Measurements from ENCODE around the gene NR6A1. TPM values are rescaled to one million over a fixed set of nuclear protein-coding genes. Genes with fewer than 3 reads are reported as not detected.
A peak's percentile ranks its signal among the peaks of the same experiment; 100 is the strongest.

NR6A1 gene
- total and polyA plus RNA-seq, 2 experiments from 2014 or later: 0.16 TPM; not detected in 1

DNA sequence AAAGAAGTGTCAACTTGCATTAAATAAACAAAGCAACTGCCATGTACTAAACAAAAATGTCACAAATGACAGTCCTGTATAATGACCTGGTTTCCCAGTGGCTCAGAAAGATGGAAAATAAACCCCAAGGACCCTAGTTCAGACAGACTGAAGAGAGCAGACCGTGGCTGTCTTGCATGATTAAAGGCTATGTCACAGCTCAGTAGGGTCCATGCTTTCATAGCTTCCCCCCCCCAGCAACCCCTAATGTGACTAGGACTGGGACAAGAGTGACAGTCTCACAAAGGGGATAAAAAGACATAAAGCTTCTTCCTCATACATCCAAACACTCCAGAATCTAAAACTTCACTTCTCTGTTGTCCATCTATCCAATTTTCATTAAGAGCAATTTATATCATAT is 113.6 kb downstream of the NR6A1 start:
- in situ Hi-C loops (cut with MboI): no loop called here
- no peaks in the 10 kb centered on the region for H3K27me3 ChIP-seq (replicated peaks; ENCODE audit: insufficient read depth)
- H3K9me2 ChIP-seq (ENCODE audit: insufficient read depth): no peaks in the 10 kb centered on the region
- peak overlapping the region; percentile 95 for H3K27ac ChIP-seq
- H3K4me2 ChIP-seq (ENCODE audit: unreplicated experiment): peak overlapping the region; percentile 94
- peak overlapping the region; percentile 96; the same call in 1 of the 2 replicates for H3K9ac ChIP-seq
- peaks cover 27% of the 10 kb centered on the region for H3K4me1 ChIP-seq (ENCODE audit: insufficient read depth)
- no peak for DNase-seq
- 63 to 79% methylated on average over 1 of the region's 1 CpG for WGBS, 2 experiments (ENCODE audit: low coverage in 1 of 2, low lambda C conversion rate in 2 of 2, missing lambda C conversion rate in 2 of 2)
- no peaks in the 10 kb centered on the region for H3K36me3 ChIP-seq (ENCODE audit: low read depth)
- TF ChIP-seq EZH2phosphoT487 (IDR thresholded peaks at IDR 0.05; ENCODE audit: insufficient read depth, low read depth) (no peak), EZH2 (IDR thresholded peaks at IDR 0.05; ENCODE audit: insufficient read depth, poor library complexity, severe bottlenecking) (no peak)
- H3K4me3 ChIP-seq: no peak overlapping the region
- H2AFZ ChIP-seq: peak overlapping the region; percentile 28; the same call in 1 of the 2 replicates
- H3K9me3 ChIP-seq (ENCODE audit: low read depth): no peaks in the 10 kb centered on the region
- H3F3A ChIP-seq (ENCODE audit: insufficient read depth): peaks cover 50% of the 10 kb centered on the region
- H4K20me1 ChIP-seq (ENCODE audit: insufficient read depth): no peaks in the 10 kb centered on the region
- H3K79me2 ChIP-seq (ENCODE audit: insufficient read depth): peaks cover 26% of the 10 kb centered on the region

DNA sequence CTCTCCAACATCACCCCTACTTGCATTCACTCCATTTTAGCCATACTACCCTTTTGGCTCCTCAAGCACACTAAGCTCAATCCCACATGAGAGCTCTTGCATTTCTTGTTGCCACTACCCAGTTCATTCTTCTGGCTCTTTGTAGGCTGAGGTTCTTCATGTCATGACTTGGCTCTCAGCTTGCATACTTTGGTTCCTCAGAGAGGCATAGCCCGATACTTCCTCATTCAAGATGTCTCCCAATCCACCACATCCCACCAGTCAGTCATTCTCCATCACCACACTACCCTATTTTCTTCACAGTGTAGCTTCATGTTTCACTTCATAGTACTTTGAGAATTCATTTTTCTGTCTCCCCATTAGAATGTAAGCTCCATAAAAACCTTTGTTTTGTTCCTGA is 116.7 kb downstream of the NR6A1 start:
- no peaks in the 10 kb centered on the region for H4K20me1 ChIP-seq (ENCODE audit: insufficient read depth)
- peaks cover 40% of the 10 kb centered on the region for H3F3A ChIP-seq (ENCODE audit: insufficient read depth)
- no peak overlapping the region for H3K27ac ChIP-seq
- H2AFZ ChIP-seq: no peak overlapping the region
- in situ Hi-C loops (cut with MboI): no loop called here
- peak; percentile 50 for DNase-seq
- no peak overlapping the region for H3K4me2 ChIP-seq (ENCODE audit: unreplicated experiment)
- H3K9me2 ChIP-seq (ENCODE audit: insufficient read depth): no peaks in the 10 kb centered on the region
- H3K36me3 ChIP-seq (ENCODE audit: low read depth): no peaks in the 10 kb centered on the region
- no peak overlapping the region for H3K4me3 ChIP-seq
- H3K9me3 ChIP-seq (ENCODE audit: low read depth): no peaks in the 10 kb centered on the region
- H3K9ac ChIP-seq: no peak overlapping the region
- TF ChIP-seq EZH2 (IDR thresholded peaks at IDR 0.05; ENCODE audit: insufficient read depth, poor library complexity, severe bottlenecking) (no peak), EZH2phosphoT487 (IDR thresholded peaks at IDR 0.05; ENCODE audit: insufficient read depth, low read depth) (no peak)
- peaks cover 33% of the 10 kb centered on the region for H3K4me1 ChIP-seq (ENCODE audit: insufficient read depth)
- WGBS, 2 experiments (ENCODE audit: low coverage in 1 of 2, low lambda C conversion rate in 2 of 2, missing lambda C conversion rate in 2 of 2): 92 to 100% methylated on average over 1 of the region's 1 CpG
- H3K27me3 ChIP-seq (replicated peaks; ENCODE audit: insufficient read depth): no peaks in the 10 kb centered on the region
- H3K79me2 ChIP-seq (ENCODE audit: insufficient read depth): no peaks in the 10 kb centered on the region

- H3K36me3 ChIP-seq (ENCODE audit: low read depth): no peaks in the 10 kb centered on the region
- in situ Hi-C loops (cut with MboI): no loop called here
- no peak overlapping the region for H3K4me3 ChIP-seq
- no peaks in the 10 kb centered on the region for H4K20me1 ChIP-seq (ENCODE audit: insufficient read depth)
- H3K4me2 ChIP-seq (ENCODE audit: unreplicated experiment): peak overlapping the region; percentile 38
- no peaks in the 10 kb centered on the region for H3K9me2 ChIP-seq (ENCODE audit: insufficient read depth)
- H3K79me2 ChIP-seq (ENCODE audit: insufficient read depth): no peaks in the 10 kb centered on the region
- H3F3A ChIP-seq (ENCODE audit: insufficient read depth): peaks cover 29% of the 10 kb centered on the region
- H3K9ac ChIP-seq: peak overlapping the region; percentile 67
- peaks cover 30% of the 10 kb centered on the region for H3K4me1 ChIP-seq (ENCODE audit: insufficient read depth)
- TF ChIP-seq EZH2 (IDR thresholded peaks at IDR 0.05; ENCODE audit: insufficient read depth, poor library complexity, severe bottlenecking) (no peak), EZH2phosphoT487 (IDR thresholded peaks at IDR 0.05; ENCODE audit: insufficient read depth, low read depth) (0 out of 2 replicates have a peak, but pooled peaks have one; percentile 25)
- no peaks in the 10 kb centered on the region for H3K9me3 ChIP-seq (ENCODE audit: low read depth)
- H2AFZ ChIP-seq: no peak overlapping the region
- peak; percentile 99 for DNase-seq
- peak overlapping the region; percentile 88 for H3K27ac ChIP-seq
- 17 to 24% methylated on average over 3 of the region's 3 CpGs for WGBS, 2 experiments (ENCODE audit: low coverage in 1 of 2, low lambda C conversion rate in 2 of 2, missing lambda C conversion rate in 2 of 2)
- no peaks in the 10 kb centered on the region for H3K27me3 ChIP-seq (replicated peaks; ENCODE audit: insufficient read depth)
Measured at GRCh38 chr9:124652615-124653393, 118.3 kb downstream of the NR6A1 start.

GRCh38 chr9:124652203-124652602 is 118.9 kb downstream of the NR6A1 start:
- Histone ChIP-seq H3K79me2 (ENCODE audit: insufficient read depth) (no peaks in the 10 kb centered on the region), H3F3A (ENCODE audit: insufficient read depth) (peaks cover 23% of the 10 kb centered on the region), H3K9me2 (ENCODE audit: insufficient read depth) (no peaks in the 10 kb centered on the region), H3K9ac (peak overlapping the region; percentile 67), H4K20me1 (ENCODE audit: insufficient read depth) (no peaks in the 10 kb centered on the region), H3K27me3 (replicated peaks; ENCODE audit: insufficient read depth) (no peaks in the 10 kb centered on the region), H3K36me3 (ENCODE audit: low read depth) (no peaks in the 10 kb centered on the region), H3K27ac (peak overlapping the region; percentile 88), H3K4me1 (ENCODE audit: insufficient read depth) (peaks cover 26% of the 10 kb centered on the region), H3K4me2 (ENCODE audit: unreplicated experiment) (peak overlapping the region; percentile 38), H3K4me3 (no peak overlapping the region), H3K9me3 (ENCODE audit: low read depth) (no peaks in the 10 kb centered on the region), H2AFZ (peak overlapping the region; percentile 31; the same call in 1 of the 2 replicates)
- peak; percentile 15 for DNase-seq
- in situ Hi-C loops (cut with MboI): no loop called here
- WGBS, 2 experiments (ENCODE audit: low coverage in 1 of 2, low lambda C conversion rate in 2 of 2, missing lambda C conversion rate in 2 of 2): 0 to 6% methylated on average over 1 of the region's 1 CpG
- no peak for TF ChIP-seq EZH2phosphoT487 (IDR thresholded peaks at IDR 0.05; ENCODE audit: insufficient read depth, low read depth)
- TF ChIP-seq EZH2 (IDR thresholded peaks at IDR 0.05; ENCODE audit: insufficient read depth, poor library complexity, severe bottlenecking): no peak
